GM12892 (cell line): Measurements from ENCODE around the gene FGF7.

Experiments used
- POLR2A ChIP-seq: IDR thresholded peaks from 2 replicates; pipeline ENCODE4 v1.6.1; 2011; ENCODE audit warnings: low read depth, low read length, control low read depth
- TAF1 ChIP-seq: IDR thresholded peaks from 2 replicates; pipeline ENCODE4 v1.6.1; 2011; ENCODE audit warnings: low read depth, mild to moderate bottlenecking, control low read depth, low read length, borderline replicate concordance

DNA sequence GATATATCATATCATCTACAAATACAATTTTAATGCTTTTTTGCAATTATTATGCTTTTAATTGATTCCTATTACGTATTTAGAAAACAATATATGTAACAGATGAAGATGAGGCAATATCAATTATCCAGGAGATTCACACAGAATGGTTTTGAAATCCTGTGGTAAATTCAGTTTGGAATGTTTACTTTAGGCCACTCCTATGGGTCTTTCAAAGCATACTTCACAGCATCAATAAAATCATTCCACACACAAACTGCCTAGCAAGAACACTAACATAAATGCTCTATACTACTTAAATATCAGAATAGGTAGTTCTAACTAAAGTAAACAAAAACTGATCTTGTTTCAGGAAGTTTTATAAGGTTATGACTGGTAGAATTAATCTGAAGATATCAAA lies 107.0 kb downstream of the FGF7 start:
- TF ChIP-seq TAF1, result no peak
- no peak for TF ChIP-seq POLR2A
